ENCODE data around the gene MUC2. TPM values are rescaled to one million over a fixed set of nuclear protein-coding genes. Genes with fewer than 3 reads are reported as not detected.

The MUC2 gene
- total and polyA plus RNA-seq, 10 of the 15 experiments (the other 5 are each of a cell fraction or from before 2014, with no cell fraction given): 0.23 TPM; not detected in 9

DNA sequence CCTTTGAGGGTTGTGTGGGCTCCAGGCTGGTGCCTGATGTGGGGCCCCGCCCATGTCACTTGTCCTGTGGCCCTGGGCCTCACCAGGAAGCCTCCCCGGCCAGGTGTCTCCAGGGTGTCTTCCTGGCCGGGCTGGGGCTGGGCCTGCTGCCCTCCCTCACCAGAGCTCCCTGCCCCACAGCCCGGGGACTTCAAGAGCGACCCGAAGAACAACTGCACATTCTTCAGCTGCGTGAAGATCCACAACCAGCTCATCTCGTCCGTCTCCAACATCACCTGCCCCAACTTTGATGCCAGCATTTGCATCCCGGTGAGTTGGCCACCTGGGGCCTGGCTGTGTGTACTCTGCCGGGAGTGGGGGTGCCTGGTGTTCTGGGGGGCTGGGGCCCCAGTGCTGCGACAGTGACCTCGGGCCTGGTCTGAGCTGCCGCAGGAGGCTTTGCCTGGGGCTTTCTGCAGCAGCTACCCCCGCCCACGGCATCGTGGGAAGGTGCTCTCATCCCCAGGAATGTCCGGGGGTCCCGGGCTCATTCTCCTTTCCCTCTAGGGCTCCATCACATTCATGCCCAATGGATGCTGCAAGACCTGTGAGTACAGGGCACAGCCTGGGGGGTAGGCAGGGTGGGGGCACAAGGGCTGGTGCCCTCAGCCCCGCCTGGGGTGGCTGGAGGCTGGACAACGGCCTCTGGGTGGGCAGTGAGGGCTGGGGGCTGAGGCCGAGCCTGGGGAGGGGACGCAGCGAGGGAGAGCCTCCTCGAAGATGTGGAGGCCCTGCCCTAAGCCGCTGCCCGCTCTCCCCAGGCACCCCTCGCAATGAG is 34.6 kb downstream of the MUC2 start (continued):
- TF ChIP-seq PML (IDR thresholded peaks at IDR 0.05; ENCODE audit: low read length) (no peak), FOS (IDR thresholded peaks at IDR 0.05; ENCODE audit: borderline replicate concordance, extremely low read depth, insufficient read length) (no peak), RUNX3 (IDR thresholded peaks at IDR 0.05; ENCODE audit: low read length) (no peak), TAF1 (IDR thresholded peaks at IDR 0.05; ENCODE audit: borderline replicate concordance, low read depth, low read length) (no peak)

GRCh38 chr11:1109918-1110705 is 35.4 kb downstream of the MUC2 start:
- CTCF ChIA-PET: no interaction called here
- TF ChIP-seq IRF4 (IDR thresholded peaks at IDR 0.05; ENCODE audit: low read depth, low read length) (no peak), POU2F2 (IDR thresholded peaks at IDR 0.05; ENCODE audit: borderline replicate concordance, low read depth, low read length) (no peak), TCF7 (IDR thresholded peaks at IDR 0.05; ENCODE audit: borderline replicate concordance) (no peak), RFX5 (IDR thresholded peaks at IDR 0.05; ENCODE audit: low read depth, low read length) (no peak), ASH2L (IDR thresholded peaks at IDR 0.05; ENCODE audit: borderline replicate concordance, low read depth) (no peak), STAT1 (conservative IDR thresholded peaks at IDR 0.05) (no peak), ATF7 (IDR thresholded peaks at IDR 0.05; ENCODE audit: low read depth) (no peak), CBX5 (IDR thresholded peaks at IDR 0.05; ENCODE audit: low read depth) (no peak), CTCF (IDR thresholded peaks at IDR 0.05 in 2 of 3, conservative IDR thresholded peaks at IDR 0.05 in 1 of 3; ENCODE audit: control insufficient read depth in 2 of 3, extremely low read depth in 1 of 3, insufficient read depth in 1 of 3, low read depth in 3 of 3, low read length in 3 of 3) (no peak)
- TF ChIP-seq, protein P1, sequence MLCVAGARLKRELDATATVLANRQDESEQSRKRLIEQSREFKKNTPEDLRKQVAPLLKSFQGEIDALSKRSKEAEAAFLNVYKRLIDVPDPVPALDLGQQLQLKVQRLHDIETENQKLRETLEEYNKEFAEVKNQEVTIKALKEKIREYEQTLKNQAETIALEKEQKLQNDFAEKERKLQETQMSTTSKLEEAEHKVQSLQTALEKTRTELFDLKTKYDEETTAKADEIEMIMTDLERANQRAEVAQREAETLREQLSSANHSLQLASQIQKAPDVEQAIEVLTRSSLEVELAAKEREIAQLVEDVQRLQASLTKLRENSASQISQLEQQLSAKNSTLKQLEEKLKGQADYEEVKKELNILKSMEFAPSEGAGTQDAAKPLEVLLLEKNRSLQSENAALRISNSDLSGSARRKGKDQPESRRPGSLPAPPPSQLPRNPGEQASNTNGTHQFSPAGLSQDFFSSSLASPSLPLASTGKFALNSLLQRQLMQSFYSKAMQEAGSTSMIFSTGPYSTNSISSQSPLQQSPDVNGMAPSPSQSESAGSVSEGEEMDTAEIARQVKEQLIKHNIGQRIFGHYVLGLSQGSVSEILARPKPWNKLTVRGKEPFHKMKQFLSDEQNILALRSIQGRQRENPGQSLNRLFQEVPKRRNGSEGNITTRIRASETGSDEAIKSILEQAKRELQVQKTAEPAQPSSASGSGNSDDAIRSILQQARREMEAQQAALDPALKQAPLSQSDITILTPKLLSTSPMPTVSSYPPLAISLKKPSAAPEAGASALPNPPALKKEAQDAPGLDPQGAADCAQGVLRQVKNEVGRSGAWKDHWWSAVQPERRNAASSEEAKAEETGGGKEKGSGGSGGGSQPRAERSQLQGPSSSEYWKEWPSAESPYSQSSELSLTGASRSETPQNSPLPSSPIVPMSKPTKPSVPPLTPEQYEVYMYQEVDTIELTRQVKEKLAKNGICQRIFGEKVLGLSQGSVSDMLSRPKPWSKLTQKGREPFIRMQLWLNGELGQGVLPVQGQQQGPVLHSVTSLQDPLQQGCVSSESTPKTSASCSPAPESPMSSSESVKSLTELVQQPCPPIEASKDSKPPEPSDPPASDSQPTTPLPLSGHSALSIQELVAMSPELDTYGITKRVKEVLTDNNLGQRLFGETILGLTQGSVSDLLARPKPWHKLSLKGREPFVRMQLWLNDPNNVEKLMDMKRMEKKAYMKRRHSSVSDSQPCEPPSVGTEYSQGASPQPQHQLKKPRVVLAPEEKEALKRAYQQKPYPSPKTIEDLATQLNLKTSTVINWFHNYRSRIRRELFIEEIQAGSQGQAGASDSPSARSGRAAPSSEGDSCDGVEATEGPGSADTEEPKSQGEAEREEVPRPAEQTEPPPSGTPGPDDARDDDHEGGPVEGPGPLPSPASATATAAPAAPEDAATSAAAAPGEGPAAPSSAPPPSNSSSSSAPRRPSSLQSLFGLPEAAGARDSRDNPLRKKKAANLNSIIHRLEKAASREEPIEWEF (IDR thresholded peaks at IDR 0.05; ENCODE audit: insufficient replicate concordance, low read depth, low read length): no peak

More at GRCh38 chr11:1109918-1110705, 35.4 kb downstream of the MUC2 start:
- no peaks in the 10 kb centered on the region for H3K4me1 ChIP-seq (ENCODE audit: control insufficient read depth, insufficient read depth, low read length)
- no peaks in the 10 kb centered on the region; the same call in 2 of the 3 replicates for H3K9me3 ChIP-seq (replicated peaks; ENCODE audit: control insufficient read depth, insufficient read depth, low read length)
- no peaks in the 10 kb centered on the region for H4K20me1 ChIP-seq (ENCODE audit: control insufficient read depth, insufficient read depth)
- no peak overlapping the region for H3K4me3 ChIP-seq
- no TSS peak for BruUV-seq (replicated peaks)
- ChIA-PET SMC1A (ENCODE audit: uncharacterized antibody, unreplicated experiment) (no interaction called here), RAD21 (ENCODE audit: unreplicated experiment) (no interaction called here), POLR2A (no interaction called here)
- no peaks in the 10 kb centered on the region for H3K79me2 ChIP-seq (ENCODE audit: control insufficient read depth, insufficient read depth, low read length)
- H3K4me2 ChIP-seq (ENCODE audit: control insufficient read depth, insufficient read depth): no peak overlapping the region
- no peak overlapping the region for H3K27ac ChIP-seq (ENCODE audit: control insufficient read depth, insufficient read depth)
- in situ Hi-C loops (cut with MboI) (no loop called here), intact Hi-C loops (cut with micrococcal nuclease; ENCODE audit: unreplicated experiment) (loop anchor here (10.0 kb wide), 1 partner anchor 465 kb away; the partner anchor contains the start of gene DUSP8)
- ATAC-seq (no peak), FAIRE-seq (no peak), DNase-seq (ENCODE audit: low read depth, low spot score) (no peak)
- WGBS (ENCODE audit: insufficient coverage, insufficient replicate concordance, low lambda C conversion rate, missing lambda C conversion rate): 63% methylated on average over 37 of the region's 39 CpGs
- H3K27me3 ChIP-seq (replicated peaks in 1 of 2; ENCODE audit: control insufficient read depth in 2 of 2, insufficient read depth in 2 of 2, low read length in 1 of 2): no peaks in the 10 kb centered on the region
- no peak overlapping the region for H2AFZ ChIP-seq (ENCODE audit: control insufficient read depth, low read depth, low read length)
- H3K36me3 ChIP-seq (ENCODE audit: control insufficient read depth in 2 of 2, insufficient read depth in 2 of 2, low read length in 1 of 2): no peaks in the 10 kb centered on the region
- H3K9ac ChIP-seq (ENCODE audit: control insufficient read depth, insufficient read depth, low read length): no peak overlapping the region
